HFFc6 (cell line): ENCODE measurements around the gene TRIM28. TPM values are rescaled to one million over a fixed set of nuclear protein-coding genes. Genes with fewer than 3 reads are reported as not detected.
A peak's percentile ranks its signal among the peaks of the same experiment; 100 is the strongest.

Experiments used
- DNase-seq: peaks from one replicate; pipeline ENCODE4 v3.0.0-alpha.2; 2018
- H3K27ac Mint-ChIP-seq: 2 replicates; pipeline ENCODE4 v1.8.0; 2020; ENCODE audit warnings: mild to moderate bottlenecking, mixed read lengths
- H3K27me3 Mint-ChIP-seq: 2 replicates; pipeline ENCODE4 v1.8.0; 2021; ENCODE audit warnings: mild to moderate bottlenecking, moderate library complexity, mixed read lengths; ENCODE audit not compliant: insufficient read depth
- H3K36me3 Mint-ChIP-seq: 2 replicates; pipeline ENCODE4 v1.8.0; 2021; ENCODE audit warnings: low read depth, mixed read lengths
- H3K4me1 Mint-ChIP-seq: 2 replicates; pipeline ENCODE4 v1.8.0; 2020; ENCODE audit warnings: low read depth, mixed read lengths
- H3K4me3 Mint-ChIP-seq: 2 replicates; pipeline ENCODE4 v1.8.0; 2020; ENCODE audit warnings: mild to moderate bottlenecking, moderate library complexity, mixed read lengths
- H3K9me3 Mint-ChIP-seq: 2 replicates; pipeline ENCODE4 v1.8.0; 2020; ENCODE audit warnings: mild to moderate bottlenecking, mixed read lengths
- CTCF ChIP-seq: fragments of 200-600 bp; sonication (generic); IDR thresholded peaks from 2 replicates; pipeline ENCODE4 v1.5.0; 2021; ENCODE audit warnings: antibody characterized with exemption, mild to moderate bottlenecking
- total RNA-seq, 6 experiments: library from RNA; stranded (reverse); fragmentation: NEBNext Ultra II Directional; extraction: Animal tissue kit (Norgen Biotek cat#: 25700); gene quantifications; 2 replicates in 1 of 6; 3 replicates in 5 of 6; pipeline ENCODE4 v1.2.3, GENCODE V29; 2021

The TRIM28 gene
- total RNA-seq, 6 experiments from 2014 or later, result 376 to 529 (median 445) TPM

GRCh38 chr19:58544591-58545285, 874 bp downstream of the TRIM28 start:
- no peak for DNase-seq
- Mint-ChIP-seq H3K9me3 (no peaks in the 10 kb centered on the region), H3K27me3 (peaks cover 4% of the 10 kb centered on the region; the same call in 1 of the 2 replicates), H3K27ac (peak overlapping the region; percentile 98), H3K36me3 (peaks cover 23% of the 10 kb centered on the region), H3K4me1 (peaks cover 22% of the 10 kb centered on the region), H3K4me3 (peak overlapping the region; percentile 97)
- no peak for TF ChIP-seq CTCF

GRCh38 chr19:58545286-58546018, 1.6 kb downstream of the TRIM28 start:
- Mint-ChIP-seq H3K9me3 (no peaks in the 10 kb centered on the region), H3K27ac (peak overlapping the region; percentile 76), H3K4me1 (peaks cover 22% of the 10 kb centered on the region), H3K4me3 (peak overlapping the region; percentile 97), H3K36me3 (peaks cover 27% of the 10 kb centered on the region), H3K27me3 (0 out of 2 replicates have a peak, but pooled peaks cover 3% of the 10 kb centered on the region)
- no peak for TF ChIP-seq CTCF
- no peak for DNase-seq

GRCh38 chr19:58546019-58546530, 2.2 kb downstream of the TRIM28 start:
- no peak for DNase-seq
- H3K36me3 Mint-ChIP-seq, result peaks cover 27% of the 10 kb centered on the region
- H3K9me3 Mint-ChIP-seq, result no peaks in the 10 kb centered on the region
- TF ChIP-seq CTCF, result no peak
- peak overlapping the region; percentile 97 for H3K4me3 Mint-ChIP-seq
- peaks cover 22% of the 10 kb centered on the region for H3K4me1 Mint-ChIP-seq
- H3K27me3 Mint-ChIP-seq, result 0 out of 2 replicates have a peak, but pooled peaks cover 3% of the 10 kb centered on the region
- H3K27ac Mint-ChIP-seq, result peak overlapping the region; percentile 76

- Mint-ChIP-seq H3K27ac (no peak overlapping the region), H3K27me3 (peaks cover 4% of the 10 kb centered on the region; the same call in 1 of the 2 replicates), H3K36me3 (peaks cover 36% of the 10 kb centered on the region), H3K9me3 (no peaks in the 10 kb centered on the region), H3K4me3 (peak overlapping the region; percentile 97; the same call in 1 of the 2 replicates), H3K4me1 (peaks cover 32% of the 10 kb centered on the region)
- no peak for TF ChIP-seq CTCF
- no peak for DNase-seq
These were observed 3.8 kb downstream of the TRIM28 start for GRCh38 chr19:58547323-58548312.
